Measurements from ENCODE around the gene EVL.

The EVL gene

GRCh38 chr14:100110816-100111215 lies 45.6 kb downstream of the EVL start:
- no peak for DNase-seq (ENCODE audit: low spot score)

- no peak for DNase-seq (ENCODE audit: low spot score)
Observed at GRCh38 chr14:100111931-100112704, 46.9 kb downstream of the EVL start.

GRCh38 chr14:100114109-100114765 lies 49.0 kb downstream of the EVL start:
- no peak for DNase-seq (ENCODE audit: low spot score)

GRCh38 chr14:100115236-100115635 lies 50.0 kb downstream of the EVL start:
- DNase-seq (ENCODE audit: low spot score): no peak

GRCh38 chr14:100115726-100116125 lies 50.5 kb downstream of the EVL start:
- DNase-seq (ENCODE audit: low spot score): peak; percentile 9

- no peak for DNase-seq (ENCODE audit: low spot score)
Observed at GRCh38 chr14:100116134-100116533, 50.9 kb downstream of the EVL start.

GRCh38 chr14:100117026-100117425 lies 51.8 kb downstream of the EVL start:
- DNase-seq (ENCODE audit: low spot score): no peak

- DNase-seq (ENCODE audit: low spot score): no peak
Observed at GRCh38 chr14:100117633-100118395, 52.6 kb downstream of the EVL start.

- no peak for DNase-seq (ENCODE audit: low spot score)
Observed at GRCh38 chr14:100118396-100119011, 53.3 kb downstream of the EVL start.

- DNase-seq (ENCODE audit: low spot score): no peak
Observed at GRCh38 chr14:100119251-100119650, 54.0 kb downstream of the EVL start.

GRCh38 chr14:100120522-100121269 lies 55.5 kb downstream of the EVL start:
- no peak for DNase-seq (ENCODE audit: low spot score)

GRCh38 chr14:100121643-100122480 lies 56.6 kb downstream of the EVL start:
- DNase-seq (ENCODE audit: low spot score): no peak

GRCh38 chr14:100122481-100123223 lies 57.4 kb downstream of the EVL start:
- no peak for DNase-seq (ENCODE audit: low spot score)

GRCh38 chr14:100123618-100124017 lies 58.4 kb downstream of the EVL start:
- DNase-seq (ENCODE audit: low spot score): no peak

- DNase-seq (ENCODE audit: low spot score): no peak
Observed at GRCh38 chr14:100124551-100125088, 59.4 kb downstream of the EVL start.

- DNase-seq (ENCODE audit: low spot score): no peak
Observed at GRCh38 chr14:100126401-100126800, 61.2 kb downstream of the EVL start.

GRCh38 chr14:100127853-100128455 lies 62.7 kb downstream of the EVL start:
- DNase-seq (ENCODE audit: low spot score): no peak

- DNase-seq (ENCODE audit: low spot score): no peak
Observed at GRCh38 chr14:100128688-100129087, 63.5 kb downstream of the EVL start.

- DNase-seq (ENCODE audit: low spot score): no peak
Observed at GRCh38 chr14:100129161-100129589, 64.0 kb downstream of the EVL start.
